Measurements from ENCODE around the gene UBN1. TPM values are rescaled to one million over a fixed set of nuclear protein-coding genes. Genes with fewer than 3 reads are reported as not detected.

Gene UBN1
- total RNA-seq, 1 experiment from 2014 or later = 19.7 TPM

- no peak for DNase-seq (ENCODE audit: low read depth)
These were observed 57.0 kb downstream of the UBN1 start for GRCh38 chr16:4904108-4904941.

- DNase-seq (ENCODE audit: low read depth) = no peak
These were observed 57.8 kb downstream of the UBN1 start for GRCh38 chr16:4904942-4905615.

GRCh38 chr16:4908854-4909401, 61.6 kb downstream of the UBN1 start:
- no peak for DNase-seq (ENCODE audit: low read depth)

GRCh38 chr16:4909825-4910224, 62.5 kb downstream of the UBN1 start:
- DNase-seq (ENCODE audit: low read depth) = no peak

GRCh38 chr16:4910828-4911227, 63.5 kb downstream of the UBN1 start:
- DNase-seq (ENCODE audit: low read depth) = no peak

- no peak for DNase-seq (ENCODE audit: low read depth)
These were observed 64.7 kb downstream of the UBN1 start for GRCh38 chr16:4911970-4912386.

GRCh38 chr16:4913130-4913773, 66.0 kb downstream of the UBN1 start:
- peak; percentile 17 for DNase-seq (ENCODE audit: low read depth)

GRCh38 chr16:4913774-4914525, 66.7 kb downstream of the UBN1 start:
- no peak for DNase-seq (ENCODE audit: low read depth)

GRCh38 chr16:4914528-4915225, 67.4 kb downstream of the UBN1 start:
- no peak for DNase-seq (ENCODE audit: low read depth)

- DNase-seq (ENCODE audit: low read depth) = peak; percentile 99
These were observed 68.0 kb downstream of the UBN1 start for GRCh38 chr16:4915226-4915761.

- DNase-seq (ENCODE audit: low read depth) = peak; percentile 35
These were observed 69.8 kb downstream of the UBN1 start for GRCh38 chr16:4917117-4917516.

- no peak for DNase-seq (ENCODE audit: low read depth)
These were observed 71.5 kb downstream of the UBN1 start for GRCh38 chr16:4918781-4919251.

GRCh38 chr16:4920826-4921225, 73.5 kb downstream of the UBN1 start:
- no peak for DNase-seq (ENCODE audit: low read depth)

- no peak for DNase-seq (ENCODE audit: low read depth)
These were observed 75.6 kb downstream of the UBN1 start for GRCh38 chr16:4922721-4923342.

GRCh38 chr16:4923853-4924252, 76.6 kb downstream of the UBN1 start:
- no peak for DNase-seq (ENCODE audit: low read depth)

GRCh38 chr16:4924593-4925292, 77.5 kb downstream of the UBN1 start:
- DNase-seq (ENCODE audit: low read depth) = no peak

- DNase-seq (ENCODE audit: low read depth) = no peak
These were observed 78.0 kb downstream of the UBN1 start for GRCh38 chr16:4925293-4925607.

- DNase-seq (ENCODE audit: low read depth) = no peak
These were observed 78.5 kb downstream of the UBN1 start for GRCh38 chr16:4925791-4926190.

- DNase-seq (ENCODE audit: low read depth) = no peak
These were observed 79.6 kb downstream of the UBN1 start for GRCh38 chr16:4926928-4927327.

GRCh38 chr16:4927661-4928060, 80.4 kb downstream of the UBN1 start:
- DNase-seq (ENCODE audit: low read depth) = no peak

All from RPMI7951 (cell line).